GM23338 (cell line): ENCODE measurements around the gene MXRA7. TPM values are rescaled to one million over a fixed set of nuclear protein-coding genes. Genes with fewer than 3 reads are reported as not detected.

Experiments
- ATAC-seq: fragments of 200-7000 bp; cut with Tn5 transposase; 3 replicates; pipeline ENCODE4 v1.9.1; 2020
- DNase-seq: peaks from one replicate; pipeline ENCODE4 v3.0.0-alpha.2; 2015; ENCODE audit warnings: low spot score
- H2AFZ ChIP-seq: fragments of 200-600 bp; sonication (generic); 2 replicates; pipeline ENCODE4 v1.8.0; 2016; ENCODE audit warnings: antibody characterized with exemption, mild to moderate bottlenecking, moderate library complexity
- H3F3A ChIP-seq: fragments of 200-600 bp; sonication (generic); replicated peaks from 2 replicates; pipeline ENCODE4 v1.8.0; 2017; ENCODE audit warnings: antibody characterized with exemption, mixed run types, low read depth
- H3K27ac ChIP-seq: fragments of 200-600 bp; sonication (generic); 2 replicates; pipeline ENCODE4 v1.6.1; 2016; ENCODE audit warnings: low read depth
- H3K27me3 ChIP-seq: fragments of 200-600 bp; sonication (generic); 2 replicates; pipeline ENCODE4 v1.8.0; 2016; ENCODE audit warnings: mild to moderate bottlenecking, mixed run types, moderate library complexity; ENCODE audit not compliant: insufficient read depth
- H3K36me3 ChIP-seq: fragments of 200-600 bp; sonication (generic); 2 replicates; pipeline ENCODE4 v1.8.0; 2016; ENCODE audit warnings: mild to moderate bottlenecking; ENCODE audit not compliant: insufficient read depth
- H3K4me1 ChIP-seq: fragments of 200-600 bp; sonication (generic); 2 replicates; pipeline ENCODE4 v1.8.0; 2016; ENCODE audit warnings: mild to moderate bottlenecking, moderate library complexity; ENCODE audit not compliant: insufficient read depth
- H3K4me2 ChIP-seq: fragments of 200-600 bp; sonication (generic); 2 replicates; pipeline ENCODE4 v1.7.1; 2017; ENCODE audit warnings: mixed run types
- H3K4me3 ChIP-seq: fragments of 200-600 bp; sonication (generic); 2 replicates; pipeline ENCODE4 v1.6.1; 2016; ENCODE audit warnings: mixed run types
- H3K79me2 ChIP-seq: fragments of 200-600 bp; sonication (generic); replicated peaks from 2 replicates; pipeline ENCODE4 v1.8.0; 2017; ENCODE audit warnings: mild to moderate bottlenecking; ENCODE audit not compliant: insufficient read depth
- H3K9me2 ChIP-seq: fragments of 200-600 bp; sonication (generic); 2 replicates; pipeline ENCODE4 v1.8.0; 2017; ENCODE audit not compliant: insufficient read depth
- H4K20me1 ChIP-seq: fragments of 200-600 bp; sonication (generic); replicated peaks from 2 replicates; pipeline ENCODE4 v1.8.0; 2017; ENCODE audit warnings: mild to moderate bottlenecking; ENCODE audit not compliant: insufficient read depth
- H3K27ac Mint-ChIP-seq: 2 replicates; pipeline ENCODE4 v1.8.0; 2020; ENCODE audit warnings: inconsistent platforms, mild to moderate bottlenecking, moderate library complexity, mixed read lengths
- H3K27me3 Mint-ChIP-seq: 3 replicates; pipeline ENCODE4 v1.8.0; 2022; ENCODE audit warnings: low read depth, mild to moderate bottlenecking, moderate library complexity, mixed read lengths, inconsistent platforms; ENCODE audit not compliant: insufficient read depth, poor library complexity
- H3K36me3 Mint-ChIP-seq: 3 replicates; pipeline ENCODE4 v1.8.0; 2021; ENCODE audit warnings: low read depth, mild to moderate bottlenecking, inconsistent platforms, moderate library complexity, mixed read lengths
- H3K4me1 Mint-ChIP-seq: 3 replicates; pipeline ENCODE4 v1.8.0; 2020; ENCODE audit warnings: mild to moderate bottlenecking, inconsistent platforms, mixed read lengths
- H3K4me3 Mint-ChIP-seq: 3 replicates; pipeline ENCODE4 v1.8.0; 2021; ENCODE audit warnings: moderate library complexity, mild to moderate bottlenecking, inconsistent platforms, mixed read lengths
- H3K9me3 Mint-ChIP-seq: 3 replicates; pipeline ENCODE4 v1.8.0; 2020; ENCODE audit warnings: moderate library complexity, mild to moderate bottlenecking, inconsistent platforms, mixed read lengths
- CREB1 ChIP-seq: fragments of 250-450 bp; sonication (Bioruptor Pico); IDR thresholded peaks from 2 replicates; pipeline ENCODE4 v1.5.0; 2020; ENCODE audit warnings: low read depth, mild to moderate bottlenecking, moderate library complexity
- NANOG ChIP-seq: IDR thresholded peaks from 2 replicates; pipeline ENCODE4 v1.6.1; 2016; ENCODE audit warnings: antibody characterized with exemption, borderline replicate concordance
- POLR2AphosphoS5 ChIP-seq: IDR thresholded peaks from 2 replicates; pipeline ENCODE4 v1.6.1; 2016; ENCODE audit warnings: antibody characterized with exemption, low read depth
- ZNF114 ChIP-seq: fragments of 250-450 bp; sonication (Bioruptor Pico); IDR thresholded peaks from 2 replicates; pipeline ENCODE4 v1.5.0; 2020; ENCODE audit warnings: mild to moderate bottlenecking, moderate library complexity
- ZNF331 ChIP-seq: fragments of 250-450 bp; sonication (Bioruptor Pico); IDR thresholded peaks from 2 replicates; pipeline ENCODE4 v1.5.0; 2020; ENCODE audit warnings: low read depth, mild to moderate bottlenecking, moderate library complexity
- ZNF462 ChIP-seq: fragments of 250-450 bp; sonication (Bioruptor Pico); IDR thresholded peaks from 2 replicates; pipeline ENCODE4 v1.5.0; 2020; ENCODE audit warnings: mild to moderate bottlenecking, moderate library complexity
- polyA plus RNA-seq: library from polyadenylated mRNA; unstranded; fragments of >200 nt; fragmentation: Nextera tagmentation; extraction: Ambion mirVana; gene quantifications from 2 replicates; pipeline ENCODE4 v1.2.1, GENCODE V29; 2016
- total RNA-seq: library from RNA; depleted of rRNA; stranded (reverse); fragments of >200 nt; shearing (Covaris generic); gene quantifications from 2 replicates; pipeline ENCODE4 v1.2.3, GENCODE V29; 2014
- TF ChIP-seq, protein P1 (sequence below): IDR thresholded peaks from 2 replicates; pipeline ENCODE4 v1.6.1; 2016; ENCODE audit warnings: antibody characterized with exemption

The MXRA7 gene
- total and polyA plus RNA-seq, 2 experiments from 2014 or later = 12.1 to 46.6 TPM

- Mint-ChIP-seq H3K27ac (peak within 1 kb of the TSS; percentile 96), H3K36me3 (peaks cover 54% of the 10 kb centered on the region), H3K4me3 (peak within 1 kb of the TSS; percentile 90), H3K4me1 (peaks cover 10% of the 10 kb centered on the region; the same call in 2 of the 3 replicates), H3K27me3 (peaks cover 5% of the 10 kb centered on the region), H3K9me3 (no peaks in the 10 kb centered on the region)
- Histone ChIP-seq H3K4me3 (peak within 1 kb of the TSS; percentile 99), H3K4me2 (peak within 1 kb of the TSS; percentile 98), H3K79me2 (peaks cover 57% of the 10 kb centered on the region), H3K4me1 (peaks cover 16% of the 10 kb centered on the region), H3K9me2 (no peaks in the 10 kb centered on the region), H3F3A (peaks cover 11% of the 10 kb centered on the region), H4K20me1 (peaks cover 21% of the 10 kb centered on the region), H3K27me3 (no peaks in the 10 kb centered on the region), H2AFZ (peak within 1 kb of the TSS; percentile 95), H3K27ac (peak within 1 kb of the TSS; percentile 99), H3K36me3 (peaks cover 22% of the 10 kb centered on the region)
- ATAC-seq = peak; percentile 90
- TF ChIP-seq NANOG = no peak
- peak; percentile 88 for TF ChIP-seq CREB1 (CRISPR knock-in tag)
- TF ChIP-seq, protein P1, sequence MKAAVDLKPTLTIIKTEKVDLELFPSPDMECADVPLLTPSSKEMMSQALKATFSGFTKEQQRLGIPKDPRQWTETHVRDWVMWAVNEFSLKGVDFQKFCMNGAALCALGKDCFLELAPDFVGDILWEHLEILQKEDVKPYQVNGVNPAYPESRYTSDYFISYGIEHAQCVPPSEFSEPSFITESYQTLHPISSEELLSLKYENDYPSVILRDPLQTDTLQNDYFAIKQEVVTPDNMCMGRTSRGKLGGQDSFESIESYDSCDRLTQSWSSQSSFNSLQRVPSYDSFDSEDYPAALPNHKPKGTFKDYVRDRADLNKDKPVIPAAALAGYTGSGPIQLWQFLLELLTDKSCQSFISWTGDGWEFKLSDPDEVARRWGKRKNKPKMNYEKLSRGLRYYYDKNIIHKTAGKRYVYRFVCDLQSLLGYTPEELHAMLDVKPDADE = no peak
- peak; percentile 96 for DNase-seq
Observed at GRCh38 chr17:76726231-76726775, 15.5 kb upstream of the MXRA7 start, which contains the start of gene JMJD6. Gene JMJD6 (minus strand): TSS chr17:76726606. CDS start chr17:76726475, 131 bp downstream.

DNA sequence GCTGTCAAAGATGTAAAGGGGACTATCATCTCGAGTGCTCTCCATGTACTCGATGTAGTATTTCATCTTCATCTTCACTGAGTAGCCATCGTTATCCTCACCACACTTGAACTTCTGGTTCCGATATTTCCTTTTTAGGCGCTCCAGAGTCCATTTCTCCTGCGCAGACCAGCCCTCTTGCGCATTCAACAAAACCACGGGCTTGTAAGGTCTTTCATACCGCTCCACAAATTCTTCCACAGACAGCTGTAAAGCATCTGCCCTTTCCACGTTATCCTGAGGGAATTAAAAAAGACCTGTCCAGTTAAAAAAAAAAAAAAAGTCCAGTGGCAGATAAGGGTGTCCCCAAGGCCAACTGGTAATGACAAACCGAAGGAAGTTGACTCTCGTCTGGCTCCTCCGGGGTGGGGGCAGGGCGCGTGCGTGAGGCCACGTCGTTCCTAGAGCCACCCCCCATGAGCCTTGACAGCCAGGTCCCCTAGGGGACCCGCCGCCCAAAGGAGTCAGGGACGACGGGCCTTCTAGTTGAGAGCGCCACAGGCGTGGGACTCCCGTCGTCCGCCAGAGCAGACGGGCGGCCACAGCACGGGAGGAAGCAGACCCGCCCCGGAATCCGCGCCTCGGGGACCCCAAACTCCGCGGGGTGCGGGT lies 14.9 kb upstream of the MXRA7 start:
- H2AFZ ChIP-seq = peak overlapping the region; percentile 86; the same call in 1 of the 2 replicates
- H3K4me3 ChIP-seq = peak overlapping the region; percentile 99
- peak overlapping the region; percentile 98 for H3K4me2 ChIP-seq
- H3K36me3 Mint-ChIP-seq = peaks cover 58% of the 10 kb centered on the region
- ATAC-seq = peak; percentile 12
- H3K27me3 Mint-ChIP-seq = peaks cover 5% of the 10 kb centered on the region
- H3K9me3 Mint-ChIP-seq = no peaks in the 10 kb centered on the region
- H4K20me1 ChIP-seq = peaks cover 16% of the 10 kb centered on the region
- H3K9me2 ChIP-seq = no peaks in the 10 kb centered on the region
- peak overlapping the region; percentile 90 for H3K4me3 Mint-ChIP-seq
- H3K4me1 ChIP-seq = peaks cover 16% of the 10 kb centered on the region
- peaks cover 57% of the 10 kb centered on the region for H3K79me2 ChIP-seq
- H3F3A ChIP-seq = peaks cover 7% of the 10 kb centered on the region; the same call in 1 of the 2 replicates
- H3K27ac Mint-ChIP-seq = peak overlapping the region; percentile 67; the same call in 1 of the 2 replicates
- peaks cover 10% of the 10 kb centered on the region; the same call in 2 of the 3 replicates for H3K4me1 Mint-ChIP-seq
- peak; percentile 38 for DNase-seq
- TF ChIP-seq CREB1 (CRISPR knock-in tag) (0 out of 2 replicates have a peak, but pooled peaks have one; percentile 18), POLR2AphosphoS5 (no peak)
- H3K27me3 ChIP-seq = no peaks in the 10 kb centered on the region
- peaks cover 22% of the 10 kb centered on the region for H3K36me3 ChIP-seq
- H3K27ac ChIP-seq = peak overlapping the region; percentile 45; the same call in 1 of the 2 replicates

DNA sequence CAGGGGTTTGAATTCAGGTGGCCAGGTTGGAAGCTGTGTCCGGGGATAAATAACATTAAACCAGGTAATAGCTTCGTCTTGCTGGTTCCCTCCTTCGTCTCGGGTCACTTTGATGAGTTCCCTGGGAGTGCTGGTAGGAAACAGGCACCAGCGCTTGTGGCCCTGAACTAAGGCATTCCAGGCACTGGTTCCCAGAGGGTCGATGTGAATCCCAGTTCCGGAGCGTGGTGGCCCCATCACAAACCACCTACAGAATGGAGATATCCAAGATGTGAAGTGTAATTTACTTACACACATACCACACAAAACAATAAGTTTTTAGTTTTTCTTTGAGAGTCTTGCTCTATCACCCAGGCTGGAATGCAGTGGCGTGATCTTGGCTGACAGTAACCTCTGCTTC lies 13.0 kb upstream of the MXRA7 start:
- Histone ChIP-seq H3K79me2 (peaks cover 41% of the 10 kb centered on the region), H3K4me3 (no peak overlapping the region), H3K9me2 (no peaks in the 10 kb centered on the region), H2AFZ (no peak overlapping the region), H3K4me1 (peaks cover 16% of the 10 kb centered on the region), H3K27me3 (no peaks in the 10 kb centered on the region), H3F3A (0 out of 2 replicates have a peak, but pooled peaks cover 4% of the 10 kb centered on the region), H4K20me1 (peaks cover 17% of the 10 kb centered on the region), H3K4me2 (no peak overlapping the region), H3K27ac (no peak overlapping the region), H3K36me3 (peaks cover 31% of the 10 kb centered on the region)
- Mint-ChIP-seq H3K27ac (no peak overlapping the region), H3K27me3 (peaks cover 5% of the 10 kb centered on the region), H3K9me3 (no peaks in the 10 kb centered on the region), H3K36me3 (peaks cover 60% of the 10 kb centered on the region), H3K4me3 (no peak overlapping the region), H3K4me1 (peaks cover 10% of the 10 kb centered on the region; the same call in 2 of the 3 replicates)
- DNase-seq = no peak
- no peak for TF ChIP-seq ZNF114 (CRISPR knock-in tag)
- TF ChIP-seq ZNF462 (CRISPR knock-in tag) = no peak
- no peak for TF ChIP-seq ZNF331 (CRISPR knock-in tag)
- no peak for ATAC-seq
